Measurements from ENCODE around the gene PCDHA5.

DNA sequence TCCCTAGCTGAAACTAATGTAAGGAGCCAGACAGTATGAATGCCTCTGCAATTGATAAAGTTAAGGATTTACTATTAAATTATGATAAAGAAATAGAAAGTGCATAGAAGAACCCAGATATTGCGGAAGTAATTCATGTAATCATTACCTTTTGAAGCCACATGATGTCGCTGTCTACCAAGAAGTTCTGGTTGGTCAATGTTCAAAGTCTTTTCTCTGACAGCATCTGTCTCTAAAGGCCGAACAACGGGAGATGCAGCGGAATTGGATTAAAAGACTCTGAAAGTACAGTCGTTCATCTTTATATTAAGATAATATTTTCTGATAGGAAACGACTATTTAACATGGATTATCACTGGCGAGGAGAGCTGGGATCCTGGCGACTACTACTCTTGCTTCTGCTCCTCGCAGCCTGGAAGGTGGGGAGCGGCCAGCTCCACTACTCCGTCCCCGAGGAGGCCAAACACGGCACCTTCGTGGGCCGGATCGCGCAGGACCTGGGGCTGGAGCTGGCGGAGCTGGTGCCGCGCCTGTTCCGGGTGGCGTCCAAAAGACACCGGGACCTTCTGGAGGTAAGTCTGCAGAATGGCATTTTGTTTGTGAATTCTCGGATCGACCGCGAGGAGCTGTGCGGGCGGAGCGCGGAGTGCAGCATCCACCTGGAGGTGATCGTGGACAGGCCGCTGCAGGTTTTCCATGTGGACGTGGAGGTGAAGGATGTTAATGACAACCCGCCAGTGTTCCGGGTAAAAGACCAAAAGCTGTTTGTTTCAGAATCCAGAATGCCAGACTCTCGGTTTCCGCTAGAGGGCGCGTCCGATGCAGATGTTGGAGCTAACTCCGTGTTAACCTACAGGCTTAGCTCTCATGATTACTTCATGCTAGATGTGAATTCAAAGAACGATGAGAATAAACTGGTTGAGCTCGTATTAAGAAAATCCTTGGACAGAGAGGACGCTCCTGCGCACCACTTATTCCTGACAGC is 19.9 kb downstream of the PCDHA5 start, which contains the start of gene PCDHA8:
- TF ChIP-seq POLR2A (IDR thresholded peaks at IDR 0.05) (no peak), EP300 (IDR thresholded peaks at IDR 0.05) (no peak)
- TF ChIP-seq, protein P1, sequence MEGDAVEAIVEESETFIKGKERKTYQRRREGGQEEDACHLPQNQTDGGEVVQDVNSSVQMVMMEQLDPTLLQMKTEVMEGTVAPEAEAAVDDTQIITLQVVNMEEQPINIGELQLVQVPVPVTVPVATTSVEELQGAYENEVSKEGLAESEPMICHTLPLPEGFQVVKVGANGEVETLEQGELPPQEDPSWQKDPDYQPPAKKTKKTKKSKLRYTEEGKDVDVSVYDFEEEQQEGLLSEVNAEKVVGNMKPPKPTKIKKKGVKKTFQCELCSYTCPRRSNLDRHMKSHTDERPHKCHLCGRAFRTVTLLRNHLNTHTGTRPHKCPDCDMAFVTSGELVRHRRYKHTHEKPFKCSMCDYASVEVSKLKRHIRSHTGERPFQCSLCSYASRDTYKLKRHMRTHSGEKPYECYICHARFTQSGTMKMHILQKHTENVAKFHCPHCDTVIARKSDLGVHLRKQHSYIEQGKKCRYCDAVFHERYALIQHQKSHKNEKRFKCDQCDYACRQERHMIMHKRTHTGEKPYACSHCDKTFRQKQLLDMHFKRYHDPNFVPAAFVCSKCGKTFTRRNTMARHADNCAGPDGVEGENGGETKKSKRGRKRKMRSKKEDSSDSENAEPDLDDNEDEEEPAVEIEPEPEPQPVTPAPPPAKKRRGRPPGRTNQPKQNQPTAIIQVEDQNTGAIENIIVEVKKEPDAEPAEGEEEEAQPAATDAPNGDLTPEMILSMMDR (IDR thresholded peaks at IDR 0.05) = no peak

Measured in tibial nerve (tissue), 4 donors.